ENCODE measurements around the gene TADA2B.

GRCh38 chr4:7037425-7037824 is 5.7 kb upstream of the TADA2B start:
- TF ChIP-seq CTCF (IDR thresholded peaks at IDR 0.05) (peak in 1 of 5 experiments; percentile 3), POLR2A (IDR thresholded peaks at IDR 0.05) (no peak)
